Endothelial cell of umbilical vein (primary cell): ENCODE results near the gene DNAJB5.

ENCODE experiments used
- EZH2 ChIP-seq: IDR thresholded peaks from 2 replicates; pipeline ENCODE4 v1.6.1; 2012; ENCODE audit warnings: borderline replicate concordance, low read depth, mild to moderate bottlenecking, moderate library complexity, low read length, inconsistent platforms; ENCODE audit not compliant: severe bottlenecking
- FOS ChIP-seq: IDR thresholded peaks from 2 replicates; pipeline ENCODE4 v1.6.1; 2011; ENCODE audit warnings: mild to moderate bottlenecking, low read length, moderate library complexity, borderline replicate concordance; ENCODE audit not compliant: insufficient read depth
- GATA2 ChIP-seq: IDR thresholded peaks from 2 replicates; pipeline ENCODE4 v1.7.0; 2011; ENCODE audit warnings: low read depth, mild to moderate bottlenecking, moderate library complexity, mixed read lengths, low read length; ENCODE audit not compliant: insufficient read length, insufficient read depth
- JUN ChIP-seq: IDR thresholded peaks from 2 replicates; pipeline ENCODE4 v1.6.1; 2011; ENCODE audit warnings: borderline replicate concordance, low read depth; ENCODE audit not compliant: insufficient read length, insufficient read depth
- POLR2A ChIP-seq: IDR thresholded peaks from 2 replicates; pipeline ENCODE4 v1.6.1; 2012; ENCODE audit warnings: low read depth, mild to moderate bottlenecking, control low read depth, low read length
- POLR2AphosphoS5 ChIP-seq: IDR thresholded peaks from 2 replicates; pipeline ENCODE4 v1.6.1; 2012; ENCODE audit warnings: low read depth, mild to moderate bottlenecking, control low read depth, low read length, moderate library complexity; ENCODE audit not compliant: insufficient read depth
- TF ChIP-seq, protein P1 (sequence below), 2 donors: IDR thresholded peaks; 1 replicate in 1 of 2; 2 replicates in 1 of 2; pipeline ENCODE4 v1.5.1; 2011; ENCODE audit warnings: low read length in 2 of 2, mild to moderate bottlenecking in 2 of 2, moderate library complexity in 2 of 2, control low read depth in 1 of 2, inconsistent platforms in 1 of 2, low read depth in 1 of 2; ENCODE audit not compliant: insufficient read depth in 1 of 2; ENCODE audit errors: extremely low read depth in 1 of 2
- TF ChIP-seq, protein P2 (sequence below): IDR thresholded peaks from 2 replicates; pipeline ENCODE4 v1.6.1; 2011; ENCODE audit not compliant: insufficient read depth, insufficient read length

DNA sequence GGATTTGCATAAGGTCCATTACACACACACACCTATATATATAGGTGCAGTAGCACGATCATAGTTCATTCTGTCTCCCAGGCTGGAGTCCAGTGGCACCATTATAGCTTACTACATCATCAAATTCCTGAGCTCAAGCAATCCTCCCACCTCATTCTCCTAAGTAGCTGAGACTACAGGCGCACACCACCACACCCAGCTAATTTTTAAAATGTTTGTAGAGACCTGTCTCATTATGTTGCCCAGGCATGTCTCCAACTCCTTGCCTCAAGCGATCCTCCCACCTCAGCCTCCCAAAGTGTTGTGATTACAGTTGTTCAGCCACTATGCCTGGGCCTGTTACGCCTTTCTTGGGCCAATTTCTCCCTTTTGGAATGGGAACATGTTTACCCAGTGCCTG lies 39.7 kb downstream of the DNAJB5 start:
- TF ChIP-seq, protein P1, sequence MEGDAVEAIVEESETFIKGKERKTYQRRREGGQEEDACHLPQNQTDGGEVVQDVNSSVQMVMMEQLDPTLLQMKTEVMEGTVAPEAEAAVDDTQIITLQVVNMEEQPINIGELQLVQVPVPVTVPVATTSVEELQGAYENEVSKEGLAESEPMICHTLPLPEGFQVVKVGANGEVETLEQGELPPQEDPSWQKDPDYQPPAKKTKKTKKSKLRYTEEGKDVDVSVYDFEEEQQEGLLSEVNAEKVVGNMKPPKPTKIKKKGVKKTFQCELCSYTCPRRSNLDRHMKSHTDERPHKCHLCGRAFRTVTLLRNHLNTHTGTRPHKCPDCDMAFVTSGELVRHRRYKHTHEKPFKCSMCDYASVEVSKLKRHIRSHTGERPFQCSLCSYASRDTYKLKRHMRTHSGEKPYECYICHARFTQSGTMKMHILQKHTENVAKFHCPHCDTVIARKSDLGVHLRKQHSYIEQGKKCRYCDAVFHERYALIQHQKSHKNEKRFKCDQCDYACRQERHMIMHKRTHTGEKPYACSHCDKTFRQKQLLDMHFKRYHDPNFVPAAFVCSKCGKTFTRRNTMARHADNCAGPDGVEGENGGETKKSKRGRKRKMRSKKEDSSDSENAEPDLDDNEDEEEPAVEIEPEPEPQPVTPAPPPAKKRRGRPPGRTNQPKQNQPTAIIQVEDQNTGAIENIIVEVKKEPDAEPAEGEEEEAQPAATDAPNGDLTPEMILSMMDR (IDR thresholded peaks at IDR 0.05; ENCODE audit: extremely low read depth in 1 of 2, insufficient read depth in 1 of 2, low read depth in 1 of 2, low read length in 2 of 2): no peak
- TF ChIP-seq EZH2: no peak
- TF ChIP-seq POLR2A: no peak
- TF ChIP-seq FOS: no peak
- TF ChIP-seq POLR2AphosphoS5: no peak
- TF ChIP-seq JUN: no peak
- no peak for TF ChIP-seq GATA2
- TF ChIP-seq, protein P2, sequence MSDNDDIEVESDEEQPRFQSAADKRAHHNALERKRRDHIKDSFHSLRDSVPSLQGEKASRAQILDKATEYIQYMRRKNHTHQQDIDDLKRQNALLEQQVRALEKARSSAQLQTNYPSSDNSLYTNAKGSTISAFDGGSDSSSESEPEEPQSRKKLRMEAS: no peak
